ENCODE data around the gene PLAGL2. TPM values are rescaled to one million over a fixed set of nuclear protein-coding genes. Genes with fewer than 3 reads are reported as not detected.
"Not testable (repeated sequence)": the region's sequence is repeated elsewhere in the genome, so short reads cannot be mapped to it uniquely, and the experiment has no call there.

PLAGL2 gene
- total RNA-seq, 1 experiment from 2014 or later, result 30.5 TPM

GRCh38 chr20:32179515-32179914 is 28.0 kb downstream of the PLAGL2 start:
- H3K4me1 Mint-ChIP-seq (ENCODE audit: low read depth, unreplicated experiment), result no peaks in the 10 kb centered on the region
- H3K36me3 Mint-ChIP-seq (ENCODE audit: insufficient read depth, unreplicated experiment), result peaks cover 4% of the 10 kb centered on the region
- DNase-seq, result no peak
- CTCF ChIA-PET, result no interaction called here
- BruUV-seq (replicated peaks), result no TSS peak
- no peak for TF ChIP-seq CTCF (IDR thresholded peaks at IDR 0.05; ENCODE audit: unreplicated experiment)
- no peak overlapping the region for H3K4me3 Mint-ChIP-seq (ENCODE audit: low read depth, unreplicated experiment)
- H3K27me3 Mint-ChIP-seq (ENCODE audit: unreplicated experiment), result peaks cover 2% of the 10 kb centered on the region
- H3K27ac Mint-ChIP-seq (ENCODE audit: unreplicated experiment), result no peak overlapping the region
- no peaks in the 10 kb centered on the region for H3K9me3 Mint-ChIP-seq (ENCODE audit: low read depth, unreplicated experiment)
- intact Hi-C loops (cut with micrococcal nuclease; ENCODE audit: unreplicated experiment), result no loop called here

GRCh38 chr20:32177696-32178095 is 29.8 kb downstream of the PLAGL2 start:
- H3K27ac Mint-ChIP-seq (ENCODE audit: unreplicated experiment); H3K9me3 Mint-ChIP-seq (ENCODE audit: low read depth, unreplicated experiment); DNase-seq; H3K36me3 Mint-ChIP-seq (ENCODE audit: insufficient read depth, unreplicated experiment); H3K4me3 Mint-ChIP-seq (ENCODE audit: low read depth, unreplicated experiment); H3K4me1 Mint-ChIP-seq (ENCODE audit: low read depth, unreplicated experiment); H3K27me3 Mint-ChIP-seq (ENCODE audit: unreplicated experiment); BruUV-seq (replicated peaks); intact Hi-C loops (cut with micrococcal nuclease; ENCODE audit: unreplicated experiment); CTCF ChIA-PET: not testable (repeated sequence)

- Mint-ChIP-seq H3K27ac (ENCODE audit: unreplicated experiment) (no peak overlapping the region), H3K27me3 (ENCODE audit: unreplicated experiment) (no peaks in the 10 kb centered on the region), H3K36me3 (ENCODE audit: insufficient read depth, unreplicated experiment) (peaks cover 31% of the 10 kb centered on the region), H3K9me3 (ENCODE audit: low read depth, unreplicated experiment) (no peaks in the 10 kb centered on the region), H3K4me3 (ENCODE audit: low read depth, unreplicated experiment) (no peak overlapping the region), H3K4me1 (ENCODE audit: low read depth, unreplicated experiment) (no peaks in the 10 kb centered on the region)
- CTCF ChIA-PET, result interaction anchor here (0.7 to 1.1 kb wide), 3 partner anchors 9 to 13 kb away, joined by 3 to 4 read pairs (median 4); no protein-coding TSS in a partner anchor
- no peak for TF ChIP-seq CTCF (IDR thresholded peaks at IDR 0.05; ENCODE audit: unreplicated experiment)
- intact Hi-C loops (cut with micrococcal nuclease; ENCODE audit: unreplicated experiment), result no loop called here
- BruUV-seq (replicated peaks), result no TSS peak
- DNase-seq, result no peak
These were observed 39.2 kb downstream of the PLAGL2 start for GRCh38 chr20:32168184-32168910.

- no peaks in the 10 kb centered on the region for H3K4me1 Mint-ChIP-seq (ENCODE audit: low read depth, unreplicated experiment)
- TF ChIP-seq CTCF (IDR thresholded peaks at IDR 0.05; ENCODE audit: unreplicated experiment), result no peak
- intact Hi-C loops (cut with micrococcal nuclease; ENCODE audit: unreplicated experiment), result no loop called here
- H3K4me3 Mint-ChIP-seq (ENCODE audit: low read depth, unreplicated experiment), result no peak overlapping the region
- DNase-seq, result no peak
- H3K36me3 Mint-ChIP-seq (ENCODE audit: insufficient read depth, unreplicated experiment), result peaks cover 34% of the 10 kb centered on the region
- CTCF ChIA-PET, result interaction anchor here (0.9 kb wide), 1 partner anchor 11 kb away, joined by 3 read pairs; no protein-coding TSS in a partner anchor
- H3K27ac Mint-ChIP-seq (ENCODE audit: unreplicated experiment), result peak overlapping the region; percentile 22
- no peaks in the 10 kb centered on the region for H3K9me3 Mint-ChIP-seq (ENCODE audit: low read depth, unreplicated experiment)
- BruUV-seq (replicated peaks), result no TSS peak
- no peaks in the 10 kb centered on the region for H3K27me3 Mint-ChIP-seq (ENCODE audit: unreplicated experiment)
These were observed 40.0 kb downstream of the PLAGL2 start for GRCh38 chr20:32167552-32167951.

GRCh38 chr20:32165836-32166545 is 41.6 kb downstream of the PLAGL2 start:
- H3K27ac Mint-ChIP-seq (ENCODE audit: unreplicated experiment), result no peak overlapping the region
- no peak for TF ChIP-seq CTCF (IDR thresholded peaks at IDR 0.05; ENCODE audit: unreplicated experiment)
- intact Hi-C loops (cut with micrococcal nuclease; ENCODE audit: unreplicated experiment), result no loop called here
- no peaks in the 10 kb centered on the region for H3K9me3 Mint-ChIP-seq (ENCODE audit: low read depth, unreplicated experiment)
- no TSS peak for BruUV-seq (replicated peaks)
- H3K36me3 Mint-ChIP-seq (ENCODE audit: insufficient read depth, unreplicated experiment), result peaks cover 47% of the 10 kb centered on the region
- H3K4me3 Mint-ChIP-seq (ENCODE audit: low read depth, unreplicated experiment), result no peak overlapping the region
- H3K27me3 Mint-ChIP-seq (ENCODE audit: unreplicated experiment), result no peaks in the 10 kb centered on the region
- CTCF ChIA-PET, result no interaction called here
- DNase-seq, result no peak
- no peaks in the 10 kb centered on the region for H3K4me1 Mint-ChIP-seq (ENCODE audit: low read depth, unreplicated experiment)
